Thyroid gland (tissue), 4 donors: ENCODE measurements around the gene SMCO4.

Source experiments
- CTCF ChIP-seq, 6 experiments: fragments of 200-600 bp in 3 of 6; fragments of 450-650 bp in 3 of 6; sonication (generic) in 3 of 6; IDR thresholded peaks; one replicate each; pipeline ENCODE4 v1.5.1; 2016 to 2019; ENCODE audit warnings: antibody characterized with exemption in 6 of 6, mild to moderate bottlenecking in 2 of 6, inconsistent platforms in 1 of 6, moderate library complexity in 1 of 6
- POLR2A ChIP-seq, 2 donors: fragments of 450-650 bp; IDR thresholded peaks; one replicate each; pipeline ENCODE4 v1.6.1; 2017; ENCODE audit warnings: antibody characterized with exemption in 2 of 2, mild to moderate bottlenecking in 2 of 2, moderate library complexity in 1 of 2

GRCh38 chr11:93512949-93513667 is 30.1 kb downstream of the SMCO4 start:
- TF ChIP-seq POLR2A (IDR thresholded peaks at IDR 0.05) (no peak), CTCF (IDR thresholded peaks at IDR 0.05) (no peak)
